Measurements from ENCODE around the gene TMEM198. TPM values are rescaled to one million over a fixed set of nuclear protein-coding genes. Genes with fewer than 3 reads are reported as not detected.

The TMEM198 gene
- total RNA-seq, 2 experiments from 2014 or later: 5.9 to 7.1 TPM

- CTCF ChIA-PET: interaction anchor here (0.6 to 1.3 kb wide), 2 partner anchors 10 to 45 kb away, joined by 3 read pairs; no protein-coding TSS in a partner anchor
These were observed 24.3 kb upstream of the TMEM198 start for GRCh38 chr2:219519526-219519916.

GRCh38 chr2:219520079-219520478, 23.7 kb upstream of the TMEM198 start:
- CTCF ChIA-PET: interaction anchor here (1.4 to 1.7 kb wide), 3 partner anchors 9 to 118 kb away, joined by 4 to 10 read pairs (median 6); no protein-coding TSS in a partner anchor
- POLR2A ChIA-PET: no interaction called here

More at GRCh38 chr2:219519526-219519916, 24.3 kb upstream of the TMEM198 start:
- POLR2A ChIA-PET: no interaction called here

- ChIA-PET POLR2A (no interaction called here), CTCF (interaction anchor here (0.6 to 1.7 kb wide), 5 partner anchors 8 to 581 kb away, joined by 3 to 10 read pairs (median 4); no protein-coding TSS in a partner anchor)
These were observed 22.6 kb upstream of the TMEM198 start for GRCh38 chr2:219521066-219521880.

DNA sequence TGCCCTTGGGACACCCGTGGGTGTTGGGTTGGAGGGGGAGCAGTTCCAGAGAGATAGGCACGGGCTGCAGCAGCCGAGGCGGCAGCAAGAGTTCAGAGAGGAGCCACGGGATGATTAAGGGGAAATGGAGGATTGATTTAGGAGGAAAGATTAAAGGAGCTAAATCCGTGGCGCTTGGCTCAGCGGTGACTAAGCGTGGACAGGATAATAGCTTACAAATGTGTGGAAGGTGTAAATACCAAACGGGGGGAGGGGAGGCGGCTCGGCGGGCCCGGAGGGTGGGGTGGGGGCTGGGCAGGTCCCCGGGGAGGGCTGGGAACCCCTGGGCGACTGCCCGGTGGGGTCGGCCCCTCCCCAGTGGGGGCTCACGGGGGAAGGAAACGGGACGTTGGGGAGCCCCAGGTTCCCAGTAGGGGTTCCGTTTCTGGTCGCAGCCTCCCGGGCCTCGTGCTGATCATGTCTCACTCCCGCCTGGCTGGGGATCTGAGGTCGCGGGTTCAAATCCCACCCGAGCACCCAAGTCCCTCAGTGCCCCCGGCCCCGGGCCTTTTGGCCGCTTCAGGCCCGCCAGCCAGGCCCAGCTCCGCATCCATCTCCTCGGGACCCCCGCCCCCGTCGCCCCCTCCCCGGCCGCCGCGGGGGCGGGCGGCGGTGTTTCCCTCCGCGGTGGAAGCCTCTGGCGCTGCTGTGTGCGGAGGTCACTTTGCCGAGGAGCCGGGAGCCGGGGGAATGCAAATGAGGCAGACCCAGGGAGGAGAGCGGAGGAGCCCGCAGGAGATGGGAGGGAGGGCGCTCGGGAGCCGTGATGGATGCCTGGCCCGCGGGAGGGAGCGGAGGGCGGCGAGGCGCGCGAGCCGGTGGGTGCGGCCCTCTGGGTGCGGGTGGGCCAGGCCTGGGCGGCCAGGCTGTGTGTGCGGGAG, 21.5 kb upstream of the TMEM198 start:
- POLR2A ChIA-PET: no interaction called here

DNA sequence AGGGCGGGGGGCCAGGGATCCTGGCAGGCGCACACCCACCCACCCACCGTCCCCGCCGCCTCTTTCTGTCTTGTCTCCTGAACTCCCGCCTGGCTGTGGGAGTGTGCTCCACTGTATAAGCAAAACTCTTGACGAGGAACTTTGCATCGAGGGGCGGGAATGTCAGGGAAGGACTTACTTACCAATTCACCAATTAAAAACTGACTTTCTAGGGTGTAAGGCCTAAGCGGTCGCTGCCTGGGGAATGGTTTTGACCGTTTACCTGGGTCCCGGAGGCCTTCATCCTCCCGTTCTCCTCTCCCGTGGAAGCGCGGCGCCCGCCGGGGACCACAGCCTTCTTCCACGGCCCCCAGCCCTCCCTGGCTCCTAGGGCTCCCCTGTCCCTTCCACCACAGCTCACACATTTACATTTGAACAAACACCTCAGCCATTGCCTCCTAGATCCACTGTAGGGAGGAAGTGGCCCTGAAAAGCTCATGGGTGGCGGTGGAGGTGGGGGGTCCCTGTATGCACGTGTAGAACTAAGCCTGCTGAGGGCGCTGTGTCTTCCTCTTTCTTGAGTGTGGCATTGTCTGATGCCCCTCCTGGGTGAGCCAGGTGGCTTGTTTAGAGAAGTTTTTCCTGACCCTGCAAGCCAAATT, 20.7 kb upstream of the TMEM198 start:
- CTCF ChIA-PET: interaction anchor here (0.7 to 2.0 kb wide), 6 partner anchors 13 to 120 kb away, joined by 3 to 6 read pairs (median 4); partner anchors contain the start of genes CHPF and GMPPA
- POLR2A ChIA-PET: no interaction called here

More for the DNA sequence above, 21.5 kb upstream of the TMEM198 start:
- CTCF ChIA-PET: interaction anchor here (0.9 to 2.0 kb wide), 5 partner anchors 8 to 120 kb away, joined by 4 to 6 read pairs (median 4); partner anchors contain the start of gene CHPF

GRCh38 chr2:219524817-219525216, 19.0 kb upstream of the TMEM198 start:
- ChIA-PET CTCF (interaction anchor here (1.0 to 2.0 kb wide), 2 partner anchors 40 to 122 kb away, joined by 3 to 6 read pairs; no protein-coding TSS in a partner anchor), POLR2A (no interaction called here)

DNA sequence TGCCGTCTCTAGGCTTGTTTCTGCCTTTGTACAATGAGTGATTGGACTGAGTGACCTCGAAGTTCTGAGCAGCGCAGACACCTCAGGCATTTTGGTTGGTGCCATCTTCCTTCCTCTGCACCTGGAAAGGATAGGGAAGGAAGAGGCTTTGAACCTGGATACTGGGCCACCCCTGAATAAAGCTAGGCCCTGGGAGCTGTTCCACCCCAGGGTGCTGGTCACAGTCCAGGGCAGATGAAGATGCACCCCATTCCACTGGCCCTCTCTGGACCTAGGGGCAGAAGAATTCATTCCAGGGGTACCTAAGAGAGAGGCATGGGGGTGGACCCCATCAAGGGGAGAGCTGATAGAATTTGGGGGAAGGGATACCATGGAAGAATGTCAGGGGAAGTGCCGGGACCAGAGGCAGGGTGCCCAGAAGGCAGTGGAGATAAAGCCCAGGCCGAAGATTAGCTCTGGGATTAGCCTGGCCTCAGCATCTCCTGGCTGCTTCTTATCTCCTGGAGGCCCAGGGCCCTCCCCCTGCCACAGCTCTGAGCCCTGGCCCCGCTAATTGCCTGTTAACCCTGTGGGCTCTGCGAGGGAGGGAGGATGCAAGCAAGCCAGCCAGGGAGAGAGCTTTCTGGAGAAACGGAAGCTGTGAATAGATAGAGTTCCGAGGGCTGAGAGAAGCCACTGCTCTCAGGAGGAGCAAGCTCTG, 18.1 kb upstream of the TMEM198 start:
- ChIA-PET POLR2A (no interaction called here), CTCF (interaction anchor here (1.0 to 7.3 kb wide), 2 partner anchors 31 to 41 kb away, joined by 3 to 112 read pairs; partner anchors contain the start of gene GMPPA)

GRCh38 chr2:219526320-219527075, 17.3 kb upstream of the TMEM198 start:
- CTCF ChIA-PET: interaction anchor here (0.5 to 7.3 kb wide), 3 partner anchors 17 to 126 kb away, joined by 3 to 112 read pairs (median 3); partner anchors contain the start of gene GMPPA
- POLR2A ChIA-PET: no interaction called here

DNA sequence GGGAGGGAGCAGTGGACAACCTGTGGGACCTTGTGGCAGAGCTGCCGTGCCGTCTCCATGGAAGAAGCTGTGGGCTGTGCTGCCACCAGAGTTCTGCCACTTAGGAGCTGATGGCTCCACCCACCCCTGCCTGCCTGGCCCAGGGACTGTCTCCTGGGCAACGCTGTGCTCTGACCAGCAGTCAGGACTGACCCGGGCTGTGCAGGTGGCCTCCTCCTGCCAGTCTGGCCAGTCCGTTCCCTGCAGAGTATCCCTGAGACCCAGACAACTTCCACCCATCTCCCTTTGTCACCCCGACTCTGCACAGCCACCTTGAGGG, 16.8 kb upstream of the TMEM198 start:
- POLR2A ChIA-PET: no interaction called here
- CTCF ChIA-PET: interaction anchor here (0.5 to 7.3 kb wide), 4 partner anchors 13 to 126 kb away, joined by 3 to 112 read pairs (median 17); partner anchors contain the start of gene GMPPA

DNA sequence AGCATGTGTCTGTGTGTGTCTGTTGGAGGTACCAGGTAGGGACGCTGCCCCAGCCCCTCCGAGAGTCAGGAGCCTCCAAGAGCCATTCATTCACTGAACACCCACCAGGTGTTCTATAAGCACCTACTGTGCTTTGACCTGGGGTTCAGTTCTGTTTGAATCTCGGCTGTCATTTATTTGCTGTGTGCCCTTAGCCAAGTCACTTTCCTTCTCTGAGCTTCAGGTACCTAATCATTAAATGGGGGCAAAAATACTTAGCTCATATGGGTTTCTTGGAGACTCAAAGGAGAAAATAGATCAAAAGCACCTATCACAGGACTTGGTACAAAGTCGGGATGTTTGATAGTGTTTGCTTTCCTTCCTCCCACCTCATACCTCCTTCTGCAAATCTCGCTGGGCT, 16.4 kb upstream of the TMEM198 start:
- ChIA-PET CTCF (interaction anchor here (1.1 to 7.3 kb wide), 5 partner anchors 13 to 59 kb away, joined by 3 to 112 read pairs (median 5); partner anchors contain the start of gene GMPPA), POLR2A (no interaction called here)

- ChIA-PET CTCF (interaction anchor here (0.6 to 7.3 kb wide), 35 partner anchors 8 to 212 kb away, joined by 3 to 112 read pairs (median 5); partner anchors contain the start of genes CHPF, DES, DNPEP and GMPPA), POLR2A (no interaction called here)
These were observed 13.5 kb upstream of the TMEM198 start for GRCh38 chr2:219530048-219530963.

- CTCF ChIA-PET: interaction anchor here (0.6 to 7.3 kb wide), 6 partner anchors 8 to 129 kb away, joined by 3 to 112 read pairs (median 20); partner anchors contain the start of genes CHPF, GMPPA and TMEM198
- POLR2A ChIA-PET: no interaction called here
These were observed 12.0 kb upstream of the TMEM198 start for GRCh38 chr2:219531639-219532377.

DNA sequence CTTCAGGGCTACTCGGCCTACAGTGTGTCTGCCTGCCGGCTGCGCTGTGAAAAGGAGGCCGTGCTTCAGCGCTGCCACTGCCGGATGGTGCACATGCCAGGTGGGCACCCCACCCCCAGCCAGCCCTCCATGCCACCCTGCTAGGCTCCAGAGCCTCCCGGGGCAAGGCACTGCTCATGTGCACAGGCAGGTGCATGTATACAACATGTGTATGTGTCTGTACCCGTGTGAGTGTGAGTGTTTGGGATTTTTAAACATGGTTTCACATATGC, 11.5 kb upstream of the TMEM198 start:
- ChIA-PET POLR2A (no interaction called here), CTCF (interaction anchor here (0.6 to 7.3 kb wide), 5 partner anchors 8 to 129 kb away, joined by 3 to 112 read pairs (median 31); partner anchors contain the start of gene GMPPA)

DNA sequence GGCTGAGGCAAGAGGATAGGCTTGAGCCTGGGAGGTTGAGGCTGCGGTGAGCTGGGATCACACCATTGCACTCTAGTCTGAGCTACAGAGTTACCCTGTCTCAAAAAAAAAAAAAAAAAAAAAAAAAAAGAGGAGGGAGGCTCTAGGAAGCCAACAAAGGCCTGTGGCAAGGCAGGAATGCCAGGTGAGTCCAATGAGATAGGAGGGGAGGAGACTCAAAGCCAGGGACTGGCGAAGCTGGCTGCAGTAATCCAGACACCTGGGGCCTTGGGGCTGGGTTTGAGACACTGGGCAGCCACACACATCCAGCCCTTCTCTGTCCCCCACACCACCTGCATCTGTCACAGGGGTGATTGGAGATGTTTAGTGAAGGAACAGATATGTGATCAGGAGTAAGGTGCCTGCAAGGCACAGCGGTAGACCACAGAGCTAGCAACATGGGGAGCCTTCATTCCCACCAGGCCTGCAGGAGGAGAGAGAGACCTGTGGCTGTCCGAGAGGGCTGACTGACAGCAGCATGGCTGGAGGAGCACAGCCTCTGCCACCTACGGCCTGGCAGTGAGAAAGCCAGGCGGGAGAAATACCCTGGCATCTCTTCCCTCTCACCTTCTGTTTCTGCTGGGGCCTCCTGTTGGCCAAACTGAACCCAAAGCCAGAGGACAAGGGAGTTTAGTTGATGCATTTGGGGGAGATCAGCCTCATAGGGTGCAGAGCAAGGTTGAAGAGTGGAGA, 9.7 kb upstream of the TMEM198 start:
- ChIA-PET CTCF (interaction anchor here (1.2 to 5.7 kb wide), 4 partner anchors 24 to 131 kb away, joined by 3 to 58 read pairs (median 4); no protein-coding TSS in a partner anchor), POLR2A (no interaction called here)

DNA sequence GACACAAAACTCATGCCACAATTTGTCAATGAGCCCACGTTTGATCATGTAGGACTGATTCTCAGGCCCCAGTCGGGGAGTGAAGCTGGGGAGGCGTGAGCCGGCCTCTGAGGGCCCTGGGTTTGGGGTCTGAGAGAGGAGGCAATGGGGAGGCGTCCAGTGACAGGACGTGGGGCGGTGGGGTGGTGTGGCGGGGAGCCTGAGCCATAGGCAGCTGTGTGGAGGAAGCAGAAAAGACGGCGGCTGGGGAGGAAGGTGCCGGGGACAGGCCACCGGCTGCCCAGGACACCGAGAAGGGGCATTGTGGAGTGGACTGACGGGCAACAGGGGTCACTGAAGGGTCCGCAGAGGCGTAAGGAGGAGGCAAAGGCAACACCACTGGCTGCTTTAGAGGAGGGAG, 7.4 kb upstream of the TMEM198 start:
- ChIA-PET POLR2A (no interaction called here), CTCF (interaction anchor here (1.7 to 1.9 kb wide), 2 partner anchors 41 to 60 kb away, joined by 3 to 5 read pairs; a partner anchor contains a TSS)

All from activated CD8-positive, alpha-beta memory T cell treated with anti-CD3 and anti-CD28 coated beads for 36 hours (primary cell).